GM12873 (cell line): ENCODE results near the gene ALDH1A3.

ENCODE experiments used
- CTCF ChIP-seq: IDR thresholded peaks from 2 replicates; pipeline ENCODE4 v1.5.1; 2012; ENCODE audit warnings: low read depth, mild to moderate bottlenecking, moderate library complexity, low read length, control low read depth; ENCODE audit not compliant: insufficient read depth; ENCODE audit errors: missing control alignments

ALDH1A3 gene

DNA sequence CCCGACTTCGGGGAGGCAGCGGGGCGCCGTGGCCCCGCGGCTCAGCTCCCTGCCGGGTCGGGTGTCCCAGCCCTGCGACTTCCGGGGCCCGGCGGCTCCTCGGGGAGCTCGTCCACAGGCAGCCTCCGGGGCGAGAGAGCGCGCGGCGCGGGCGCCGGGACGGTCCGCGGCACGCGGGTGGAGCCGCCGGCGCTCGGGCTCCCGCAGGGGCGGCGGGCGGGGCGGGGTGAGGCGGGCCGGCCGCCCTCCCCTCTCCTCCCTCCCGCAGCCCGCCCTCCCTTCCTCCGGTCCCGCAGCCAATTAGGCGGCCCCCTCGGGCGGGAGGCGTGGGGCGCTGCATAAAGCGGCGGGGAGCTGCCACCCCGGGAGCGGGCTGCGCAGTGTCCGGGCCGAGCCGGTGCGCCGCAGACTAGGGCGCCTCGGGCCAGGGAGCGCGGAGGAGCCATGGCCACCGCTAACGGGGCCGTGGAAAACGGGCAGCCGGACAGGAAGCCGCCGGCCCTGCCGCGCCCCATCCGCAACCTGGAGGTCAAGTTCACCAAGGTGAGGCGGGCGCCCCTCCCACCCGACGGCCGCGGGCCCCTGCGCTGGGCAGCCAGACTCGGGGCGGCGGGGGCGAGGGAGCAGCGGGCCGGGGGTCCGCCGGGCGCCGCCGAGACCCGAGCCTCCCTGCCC is at the start of gene ALDH1A3:
TSS of gene ALDH1A3 (plus strand) at position 368 of the 675 bp plus-strand sequence. CDS start at position 445, 77 bp downstream.
- no peak for TF ChIP-seq CTCF

GRCh38 chr15:100831467-100831866 is 48.2 kb upstream of the ALDH1A3 start:
- no peak for TF ChIP-seq CTCF

DNA sequence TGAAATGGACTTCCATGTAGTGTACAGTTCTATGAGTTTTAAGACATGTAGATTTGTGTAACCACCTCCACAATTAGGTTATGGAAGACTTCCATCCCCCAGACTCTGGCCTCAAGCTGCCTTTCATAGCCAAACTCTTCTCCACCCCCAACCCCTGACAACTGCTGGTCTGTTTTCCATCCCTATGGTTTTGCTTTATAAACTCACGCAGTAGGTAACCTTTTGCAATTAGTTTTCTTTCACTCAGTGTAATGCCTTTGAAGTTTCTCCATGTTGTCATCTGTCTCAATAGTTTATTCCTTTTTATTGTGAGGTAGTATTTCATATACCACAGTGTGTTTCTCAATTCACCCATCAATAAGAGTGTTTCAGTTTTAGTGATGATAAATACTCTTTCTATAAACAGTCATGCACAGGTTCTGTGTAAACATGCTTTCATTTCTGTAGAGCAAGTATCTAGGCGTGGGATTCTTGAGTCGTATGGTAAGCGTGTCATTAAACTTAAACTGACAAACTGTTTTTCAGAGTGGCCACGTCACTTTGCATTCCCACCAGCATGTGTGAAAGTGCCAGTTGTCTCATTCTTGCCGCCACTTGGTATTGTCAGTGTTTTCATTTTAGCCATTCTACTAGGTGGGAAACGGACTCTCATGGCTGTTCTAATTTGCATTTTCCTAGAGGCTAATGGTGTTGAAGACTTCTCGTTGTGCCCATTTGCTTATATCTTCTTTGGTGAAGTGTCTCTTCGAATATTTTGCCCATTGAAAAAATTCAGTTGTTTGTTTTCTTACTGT is 47.3 kb upstream of the ALDH1A3 start:
- TF ChIP-seq CTCF = no peak

GRCh38 chr15:100833417-100834389 is 45.9 kb upstream of the ALDH1A3 start:
- TF ChIP-seq CTCF = no peak

- no peak for TF ChIP-seq CTCF
Measured at GRCh38 chr15:100834731-100835130, 44.9 kb upstream of the ALDH1A3 start.

DNA sequence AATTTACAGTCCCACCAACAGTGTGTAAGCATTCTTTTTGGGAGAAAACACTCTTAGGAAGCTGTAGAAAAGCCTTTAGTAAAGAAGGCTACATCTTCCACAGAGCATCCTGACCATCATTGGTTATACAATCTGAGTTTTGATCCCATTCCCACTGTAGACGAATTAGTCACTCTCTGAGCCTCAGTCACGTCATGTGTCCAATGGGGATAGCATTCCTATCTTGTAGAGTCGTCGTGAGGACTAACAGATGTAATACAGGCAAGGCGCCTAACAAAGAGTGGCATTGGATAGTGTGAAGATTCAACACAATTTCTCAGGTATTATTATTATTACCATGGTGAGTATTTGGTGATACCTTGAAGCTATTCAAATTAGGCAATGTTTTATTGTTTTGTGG is 44.0 kb upstream of the ALDH1A3 start:
- TF ChIP-seq CTCF = no peak
